ENCODE data around the gene OOEP.

Gene OOEP

GRCh38 chr6:73364549-73364948 lies 5.1 kb downstream of the OOEP start:
- no peak for DNase-seq

DNA sequence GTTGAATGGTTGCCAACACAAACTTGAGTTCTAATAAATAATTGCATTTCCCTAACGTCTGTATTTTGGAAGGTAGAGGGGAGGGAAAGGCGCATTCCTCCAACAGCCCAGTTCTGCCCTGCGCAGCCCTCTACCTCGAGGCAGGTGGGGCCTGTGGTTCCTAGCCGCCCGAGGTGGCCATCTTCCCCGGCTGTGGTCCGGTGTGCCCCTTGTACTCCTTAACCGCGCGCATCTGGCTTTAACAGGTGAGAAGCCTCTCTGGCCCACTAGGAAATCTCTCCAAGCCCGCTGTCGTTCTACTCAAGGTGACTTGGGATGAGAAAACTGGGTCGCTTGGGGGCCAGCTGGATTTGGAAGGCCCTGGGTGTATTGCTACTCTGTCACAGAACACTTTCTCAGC lies 5.6 kb downstream of the OOEP start:
- DNase-seq: no peak

- DNase-seq: no peak
Measured at GRCh38 chr6:73363537-73363875, 6.2 kb downstream of the OOEP start.

- DNase-seq: no peak
Measured at GRCh38 chr6:73362869-73363536, 6.7 kb downstream of the OOEP start.

- no peak for DNase-seq
Measured at GRCh38 chr6:73362358-73362757, 7.3 kb downstream of the OOEP start, which contains the start of gene KHDC3L. Gene KHDC3L, plus strand, starts transcription at chr6:73362658. Its CDS starts 72 bp downstream, at chr6:73362730.

- DNase-seq: no peak
Measured at GRCh38 chr6:73353636-73354593, 15.8 kb downstream of the OOEP start, which contains the start of gene DPPA5. Gene DPPA5, minus strand, starts transcription at chr6:73354276. Its CDS starts 51 bp downstream, at chr6:73354225.

- no peak for DNase-seq
Measured at GRCh38 chr6:73349311-73349710, 20.4 kb downstream of the OOEP start.

DNA sequence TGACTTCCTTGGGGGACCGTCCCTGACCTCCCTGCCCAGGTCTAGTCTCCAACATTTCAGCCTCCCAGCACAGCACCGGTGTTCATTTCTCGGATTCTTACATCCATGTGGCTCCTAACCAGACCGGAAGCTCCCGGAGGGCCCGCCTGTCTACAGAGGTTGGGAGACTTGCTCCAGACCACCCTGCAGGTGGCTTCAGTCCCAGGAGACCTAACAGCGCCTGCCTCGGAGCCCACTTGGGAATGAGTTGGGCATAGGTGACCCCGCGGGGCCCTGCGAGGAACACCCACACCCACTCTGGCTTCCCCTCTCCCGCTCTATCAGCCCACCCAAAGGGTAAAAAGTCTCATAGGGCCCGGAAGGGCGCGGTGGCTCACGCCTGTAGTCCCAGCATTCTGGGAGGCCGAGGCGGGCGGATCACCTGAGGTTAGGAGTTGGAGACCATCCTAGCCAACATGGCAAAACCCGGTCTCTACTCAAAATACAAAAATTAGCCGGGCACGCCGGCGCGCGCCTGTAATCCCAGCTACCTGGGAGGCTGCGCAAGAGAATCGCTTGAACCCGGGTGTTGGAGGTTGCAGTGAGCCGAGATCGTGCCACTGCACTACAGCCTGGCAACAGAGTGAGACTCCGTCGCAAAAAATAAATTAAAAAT lies 21.0 kb downstream of the OOEP start:
- DNase-seq: no peak

GRCh38 chr6:73343164-73343563 lies 26.5 kb downstream of the OOEP start:
- DNase-seq: no peak

- no peak for DNase-seq
Measured at GRCh38 chr6:73342174-73342573, 27.5 kb downstream of the OOEP start.

DNA sequence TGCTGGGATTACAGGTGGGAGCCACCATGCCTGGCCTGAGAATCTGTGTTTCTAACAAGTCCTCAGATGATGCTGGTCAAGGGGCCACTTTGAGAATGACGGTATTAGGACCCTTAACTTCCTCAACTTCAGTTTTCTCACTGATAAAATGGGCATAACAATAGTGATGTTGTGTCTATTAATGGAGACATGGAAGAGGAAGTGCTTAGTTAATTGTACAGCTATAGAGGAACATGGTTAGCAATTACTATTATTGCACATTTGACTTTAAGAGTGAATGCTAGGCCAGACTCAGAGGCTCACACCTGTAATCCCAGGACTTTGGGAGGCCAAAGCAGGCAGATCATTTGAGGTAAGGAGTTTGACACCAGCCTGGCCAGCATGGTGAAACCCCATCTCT lies 28.4 kb downstream of the OOEP start:
- no peak for DNase-seq

DNA sequence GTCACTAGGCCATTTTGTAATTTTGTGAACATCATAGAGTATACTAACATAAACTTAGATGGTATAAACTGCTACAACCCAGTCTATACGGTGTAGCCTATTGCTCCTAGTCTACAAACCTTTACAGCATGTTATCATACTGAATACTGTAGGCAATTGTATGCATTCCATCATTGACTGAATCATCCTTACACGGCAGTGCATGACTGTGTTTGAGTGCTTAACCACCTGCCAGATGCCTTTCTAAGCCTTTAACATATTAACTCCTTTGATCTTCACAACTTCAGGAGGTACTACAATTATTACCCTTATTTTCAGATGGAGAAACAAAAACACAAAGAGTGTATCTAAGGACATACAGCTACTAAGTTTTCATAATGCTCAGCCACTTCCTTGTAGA lies 29.6 kb downstream of the OOEP start:
- DNase-seq: no peak

GRCh38 chr6:73339340-73339739 lies 30.4 kb downstream of the OOEP start:
- DNase-seq: no peak

GRCh38 chr6:73329201-73329600 lies 40.5 kb downstream of the OOEP start:
- DNase-seq: no peak

- DNase-seq: no peak
Measured at GRCh38 chr6:73328790-73329189, 40.9 kb downstream of the OOEP start.

DNA sequence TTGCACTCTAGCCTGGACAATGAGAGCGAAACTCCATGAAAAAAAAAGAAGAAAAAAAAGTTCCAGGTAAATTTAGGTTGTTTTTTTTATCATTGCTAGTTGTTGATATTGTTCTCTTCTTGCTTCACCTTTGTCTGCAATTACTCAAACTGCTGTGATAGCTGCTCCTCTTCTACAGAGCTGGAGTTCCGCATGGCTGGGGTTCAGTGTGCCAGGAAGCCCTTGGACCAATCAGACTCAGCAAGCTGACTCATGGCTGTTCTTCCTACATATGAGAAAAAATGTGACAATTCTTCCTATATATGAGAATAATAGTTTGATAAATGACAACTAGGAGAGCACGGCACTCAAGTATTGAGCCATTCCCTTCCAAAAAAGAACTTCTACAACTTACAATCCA lies 44.0 kb downstream of the OOEP start:
- no peak for DNase-seq

DNA sequence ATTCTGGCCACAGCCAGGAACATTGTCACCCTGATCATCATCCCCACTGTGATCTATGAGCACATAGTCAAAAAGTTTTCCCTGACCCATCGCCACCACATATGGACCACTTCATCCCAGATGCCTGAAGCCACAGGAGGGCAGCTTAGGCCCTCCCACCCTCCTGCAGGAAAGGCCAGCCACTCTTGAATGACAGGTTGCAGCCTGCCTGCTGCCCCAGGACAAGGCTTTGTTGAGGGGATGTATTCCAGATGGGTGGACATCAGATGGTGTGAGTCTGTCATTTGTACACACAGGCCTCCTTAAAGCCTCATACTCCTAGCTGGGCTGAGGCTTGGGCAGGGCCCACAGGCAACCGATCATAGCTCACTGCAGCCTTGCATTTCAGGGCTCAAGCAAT lies 46.4 kb downstream of the OOEP start:
- DNase-seq: no peak

Measured in fibroblast of skin of scalp (primary cell).